Stimulated activated CD8-positive, alpha-beta memory T cell treated with anti-CD3 and anti-CD28 coated beads, Interleukin-7, amount 100 ng/mL, for 1 hour (primary cell): ENCODE measurements around the gene SCT.
A peak's percentile ranks its signal among the peaks of the same experiment; 100 is the strongest.

Experiments
- DNase-seq, 2 donors: peaks; one replicate each; pipeline ENCODE4 v3.0.0-alpha.2; 2020; ENCODE audit warnings: low read depth in 2 of 2

Gene SCT

GRCh38 chr11:623349-623869 lies 3.6 kb downstream of the SCT start:
- no peak for DNase-seq

- no peak for DNase-seq
These were observed 5.1 kb downstream of the SCT start for GRCh38 chr11:621838-622237.

GRCh38 chr11:620935-621814 lies 5.8 kb downstream of the SCT start:
- no peak for DNase-seq

DNA sequence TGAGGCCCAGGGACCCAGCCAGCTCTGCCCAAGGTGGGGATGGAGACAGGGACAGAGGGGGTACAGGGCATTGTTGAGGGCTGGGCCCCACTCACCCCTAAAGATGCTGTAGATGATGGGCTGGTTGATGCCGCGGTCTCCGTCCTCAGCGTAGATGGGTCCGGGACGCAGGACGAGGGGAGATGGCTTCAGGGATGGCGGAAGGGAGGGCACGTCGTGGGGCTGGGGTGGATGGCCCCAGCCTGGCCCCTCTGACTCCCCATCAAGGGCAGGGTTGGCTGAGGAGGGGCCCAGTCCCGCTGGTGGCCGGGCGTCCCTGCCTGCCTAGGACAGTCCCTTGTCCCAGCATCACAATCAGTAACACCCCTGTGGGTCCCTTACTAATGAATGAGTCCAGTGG lies 6.8 kb downstream of the SCT start:
- DNase-seq, result no peak

- DNase-seq, result no peak
These were observed 7.3 kb downstream of the SCT start for GRCh38 chr11:619628-620050.

DNA sequence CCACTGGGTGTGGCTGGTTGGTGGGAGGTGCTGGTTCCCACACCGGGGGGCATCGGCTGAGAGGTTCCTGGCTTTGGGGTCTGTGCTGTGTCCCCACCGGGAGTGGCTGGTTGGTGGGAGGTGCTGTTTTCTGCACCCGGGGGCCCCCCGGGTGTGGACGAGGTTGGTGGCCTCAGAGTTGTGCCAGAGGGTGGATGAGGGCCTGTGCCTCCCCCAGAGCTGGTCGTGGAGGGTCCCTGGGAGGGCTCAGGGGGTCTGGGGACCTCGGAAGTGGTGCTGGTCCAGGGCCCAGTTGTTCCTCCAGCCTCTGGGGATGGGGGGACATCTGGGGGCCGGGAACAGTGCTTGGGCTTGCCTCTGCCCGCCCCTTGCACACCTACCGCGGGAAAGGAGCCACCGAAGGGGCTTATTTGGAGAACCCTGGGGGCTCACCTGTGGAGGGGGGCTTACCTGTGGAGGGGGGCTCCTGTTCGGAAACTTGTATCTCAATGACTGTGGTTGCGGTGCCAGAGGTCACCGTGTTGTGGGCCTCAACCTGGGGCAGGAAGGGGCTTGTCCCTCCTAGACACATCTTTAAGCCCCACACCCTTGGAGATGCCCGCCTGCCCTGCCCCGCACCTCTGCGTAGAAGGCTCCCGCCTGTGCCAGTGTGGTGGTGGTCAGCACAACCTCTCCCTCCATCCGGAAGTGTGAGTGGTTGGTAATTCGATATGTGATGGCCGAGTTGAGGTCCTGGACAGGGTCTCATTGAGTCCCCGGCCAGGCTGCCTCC lies 7.9 kb downstream of the SCT start:
- DNase-seq, result no peak

GRCh38 chr11:617912-618682 lies 8.9 kb downstream of the SCT start:
- DNase-seq, result no peak

DNA sequence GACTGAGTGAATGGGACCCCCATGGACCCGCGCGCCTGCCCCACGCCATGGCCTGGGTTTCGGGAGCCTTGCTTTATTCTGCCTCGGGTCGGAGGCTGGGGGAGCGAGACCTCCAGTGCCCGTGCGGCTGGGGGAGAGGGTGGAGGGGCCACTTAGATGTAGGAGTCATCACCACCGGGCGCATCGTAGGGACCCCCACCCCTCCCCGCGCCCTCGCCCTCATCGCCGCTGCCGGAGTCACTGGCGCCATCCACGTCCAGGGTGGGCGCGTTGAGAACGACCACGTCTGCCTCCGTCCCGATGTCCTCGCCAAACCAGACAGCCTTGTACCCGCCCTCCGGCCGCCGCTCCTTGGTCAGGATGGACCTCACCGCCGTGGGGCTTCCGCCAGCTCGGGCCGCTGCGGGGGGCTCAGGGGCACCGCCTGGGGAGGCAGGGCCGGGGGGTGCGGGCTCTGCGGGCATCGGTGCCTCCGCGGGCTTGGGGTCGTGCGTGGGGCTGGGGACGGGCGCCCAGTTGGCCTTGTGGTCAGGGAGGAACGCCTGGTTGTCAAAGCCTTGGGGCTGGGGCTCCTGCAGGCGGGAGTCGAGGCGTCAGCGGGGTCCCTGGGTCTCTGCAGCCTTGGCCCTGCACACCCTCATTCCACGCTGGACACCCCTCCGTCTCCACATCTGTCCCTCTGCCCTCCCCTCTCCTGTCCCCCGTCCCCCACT lies 9.6 kb downstream of the SCT start:
- no peak for DNase-seq

- no peak for DNase-seq
These were observed 10.4 kb downstream of the SCT start for GRCh38 chr11:616320-617198.

DNA sequence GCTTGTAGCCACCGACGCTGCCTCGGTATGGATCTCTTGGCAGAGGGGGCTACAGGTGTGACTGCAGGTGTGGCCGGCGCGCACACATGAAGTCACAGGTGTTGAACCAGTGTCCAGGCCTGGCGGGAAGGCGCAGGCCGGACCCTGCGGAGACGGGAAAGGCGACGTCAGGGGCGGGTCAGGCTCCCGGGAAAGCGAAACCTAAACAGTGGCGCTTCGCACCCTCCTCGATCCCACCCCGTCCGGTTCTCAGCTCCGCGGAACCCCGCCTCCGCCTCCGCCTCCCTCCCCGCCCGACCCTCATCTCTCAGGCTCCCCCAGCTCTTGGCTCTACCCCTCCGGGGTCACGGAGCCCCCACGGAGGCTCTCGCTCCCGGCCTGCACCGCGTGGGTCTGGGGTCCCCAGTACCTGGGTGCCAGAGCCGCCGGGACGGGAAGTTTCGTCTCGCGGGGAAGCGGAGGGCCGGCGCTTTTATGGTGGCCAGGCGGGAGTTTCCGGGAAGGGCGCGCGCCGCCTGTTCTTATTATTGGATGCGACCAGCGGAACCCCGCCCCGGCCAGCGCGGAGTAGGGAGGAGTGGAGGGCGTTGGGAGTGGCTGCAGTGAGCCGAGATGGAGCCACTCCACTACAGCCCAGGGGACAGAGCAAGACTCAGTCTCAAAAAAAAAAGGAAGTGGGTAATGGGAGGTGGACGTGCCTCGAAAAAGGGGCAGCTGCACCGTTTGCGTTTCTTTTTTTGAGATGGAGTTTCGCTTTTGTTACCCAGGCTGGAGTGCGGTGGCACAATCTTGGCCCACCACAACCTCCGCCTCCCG lies 11.3 kb downstream of the SCT start, which contains the start of gene IRF7:
IRF7 (minus strand) TSS at position 447 of the 816 bp plus-strand sequence. CDS start 586 bp downstream, outside the sequence.
- peak; percentile 70 to 83 for DNase-seq

- DNase-seq, result no peak
These were observed 12.1 kb downstream of the SCT start for GRCh38 chr11:614623-615503.

GRCh38 chr11:614021-614622 lies 12.9 kb downstream of the SCT start:
- no peak for DNase-seq

GRCh38 chr11:613369-613968 lies 13.5 kb downstream of the SCT start:
- peak; percentile 60 to 61 for DNase-seq

DNA sequence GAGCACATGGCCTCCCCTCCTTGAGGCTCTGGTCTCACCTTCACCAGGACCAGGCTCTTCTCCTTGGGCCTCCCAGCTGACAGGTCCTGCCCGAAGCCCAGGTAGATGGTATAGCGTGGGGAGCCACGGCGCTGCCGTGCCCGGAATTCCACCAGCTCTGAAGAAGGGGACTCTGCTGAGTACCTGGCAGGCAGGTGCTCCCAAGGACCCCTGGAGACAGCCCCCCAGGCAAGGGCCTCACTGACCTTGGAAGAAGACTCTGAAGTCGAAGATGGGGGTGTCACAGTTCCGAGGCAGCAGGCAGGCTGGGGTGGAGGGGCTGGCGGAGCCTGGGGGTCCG lies 14.1 kb downstream of the SCT start:
- DNase-seq, result no peak

- no peak for DNase-seq
These were observed 14.6 kb downstream of the SCT start for GRCh38 chr11:612201-612960.
